GM12891 (cell line): ENCODE results near the gene LIPC.

Source experiments
- PAX5 ChIP-seq: IDR thresholded peaks from 2 replicates; pipeline ENCODE4 v1.6.1; 2011; ENCODE audit warnings: low read length, moderate library complexity, mild to moderate bottlenecking; ENCODE audit not compliant: insufficient read depth, severe bottlenecking
- POLR2A ChIP-seq: IDR thresholded peaks from 2 replicates; pipeline ENCODE4 v1.6.1; 2011; ENCODE audit warnings: low read depth, low read length, control low read depth
- POLR2AphosphoS5 ChIP-seq: IDR thresholded peaks from 2 replicates; pipeline ENCODE4 v1.6.1; 2011; ENCODE audit warnings: low read depth, low read length, control low read depth
- SPI1 ChIP-seq: IDR thresholded peaks from 2 replicates; pipeline ENCODE4 v1.6.1; 2011; ENCODE audit warnings: low read depth, low read length, control low read depth
- TAF1 ChIP-seq: IDR thresholded peaks from 2 replicates; pipeline ENCODE4 v1.6.1; 2011; ENCODE audit warnings: low read depth, low read length, control low read depth

DNA sequence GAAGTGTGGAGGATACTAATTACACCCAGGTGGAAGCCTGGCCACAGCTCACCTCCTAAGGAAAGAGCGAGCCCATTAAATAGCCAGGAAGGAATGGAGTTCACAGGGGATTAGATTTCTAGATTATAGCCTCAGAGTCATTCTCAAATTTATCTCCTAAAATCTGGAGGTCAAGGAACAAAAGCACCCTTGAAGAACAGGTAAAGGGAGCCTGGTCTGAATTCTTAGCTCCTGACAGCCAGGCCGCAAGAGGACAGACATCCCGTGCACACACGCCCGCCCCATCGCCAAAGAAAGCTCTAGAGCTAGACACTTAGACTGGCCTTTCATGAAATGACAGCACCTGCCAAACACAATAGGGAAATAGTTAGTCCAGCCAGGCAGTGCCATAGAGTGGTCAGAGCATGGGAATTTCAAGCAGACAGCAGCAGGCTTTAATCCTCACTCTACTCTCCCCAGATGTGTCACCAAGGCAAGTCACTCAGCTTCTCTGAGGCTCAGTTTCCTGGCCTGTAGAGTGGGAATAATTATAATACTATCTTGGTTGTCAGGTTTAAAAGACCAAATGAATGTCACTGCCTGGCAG lies 59.2 kb downstream of the LIPC start:
- no peak for TF ChIP-seq POLR2A
- no peak for TF ChIP-seq POLR2AphosphoS5
- TF ChIP-seq PAX5 = no peak
- TF ChIP-seq SPI1 = no peak
- no peak for TF ChIP-seq TAF1
